IMR-90 (cell line): ENCODE data around the gene S1PR3. TPM values are rescaled to one million over a fixed set of nuclear protein-coding genes. Genes with fewer than 3 reads are reported as not detected.

Source experiments
- ATAC-seq: fragments of 200-7000 bp; cut with Tn5 transposase; 2 replicates; pipeline ENCODE4 v1.9.1; 2020; ENCODE audit warnings: low read depth, mild to moderate bottlenecking, moderate library complexity
- BruUV-seq: library from RNA; stranded (reverse); fragments of 400-500 nt; replicated peaks from 2 replicates; lab custom pipeline; 2021; lab: Mats Ljungman, UMichigan
- CTCF ChIA-PET: fragments of 300-600 bp; formaldehyde crosslinking; extraction: SDS; loops from one replicate; lab custom pipeline; 2021; ENCODE audit warnings: antibody characterized with exemption; lab: Yijun Ruan, JAX
- POLR2A ChIA-PET: fragments of 300-600 bp; sonication (Branson Sonifier 250); formaldehyde crosslinking; loops from one replicate; lab custom pipeline; 2022; ENCODE audit warnings: antibody characterized with exemption; ENCODE audit not compliant: unreplicated experiment; lab: Charles Lee
- DNase-seq: peaks from one replicate; pipeline ENCODE4 v3.0.0; 2013
- H2AFZ ChIP-seq: replicated peaks from 2 replicates; pipeline ENCODE3; 2013; ENCODE audit warnings: low read length, mild to moderate bottlenecking; ENCODE audit not compliant: poor library complexity
- H2AK5ac ChIP-seq: 2 replicates; pipeline ENCODE4 v1.6.1; 2013; ENCODE audit warnings: low read depth, low read length, inconsistent platforms
- H2AK9ac ChIP-seq: replicated peaks from 2 replicates; pipeline ENCODE3; 2013; ENCODE audit warnings: mild to moderate bottlenecking, low read depth, low read length, moderate library complexity; ENCODE audit not compliant: poor library complexity
- H2BK120ac ChIP-seq: 2 replicates; pipeline ENCODE4 v1.6.1; 2013; ENCODE audit warnings: low read depth, low read length, inconsistent platforms
- H2BK15ac ChIP-seq: 3 replicates; pipeline ENCODE4 v1.6.1; 2013; ENCODE audit warnings: low read depth, low read length, inconsistent platforms
- H2BK20ac ChIP-seq: 2 replicates; pipeline ENCODE4 v1.6.1; 2013; ENCODE audit warnings: low read depth, mild to moderate bottlenecking, inconsistent platforms, low read length, moderate library complexity
- H2BK5ac ChIP-seq: 2 replicates; pipeline ENCODE4 v1.6.1; 2013; ENCODE audit warnings: mild to moderate bottlenecking, low read depth, low read length, inconsistent platforms; ENCODE audit not compliant: poor library complexity, severe bottlenecking
- H3K14ac ChIP-seq: replicated peaks from 2 replicates; pipeline ENCODE4 v1.6.1; 2013; ENCODE audit warnings: low read depth, low read length, inconsistent platforms
- H3K18ac ChIP-seq: 2 replicates; pipeline ENCODE4 v1.6.1; 2013; ENCODE audit warnings: low read depth, low read length, control low read depth
- H3K23ac ChIP-seq: 2 replicates; pipeline ENCODE4 v1.6.1; 2013; ENCODE audit warnings: low read depth, low read length, inconsistent platforms
- H3K27ac ChIP-seq: 2 replicates; pipeline ENCODE4 v1.5.1; 2013; ENCODE audit warnings: mild to moderate bottlenecking, control low read depth, low read length; ENCODE audit not compliant: insufficient read depth
- H3K27me3 ChIP-seq: 2 replicates; pipeline ENCODE4 v1.6.1; 2013; ENCODE audit warnings: low read length; ENCODE audit not compliant: control insufficient read depth, insufficient read depth
- H3K36me3 ChIP-seq: 2 replicates; pipeline ENCODE4 v1.6.1; 2013; ENCODE audit warnings: low read length, mixed read lengths; ENCODE audit not compliant: control insufficient read depth, insufficient read depth
- H3K4ac ChIP-seq: 2 replicates; pipeline ENCODE4 v1.6.1; 2013; ENCODE audit warnings: low read depth, low read length, inconsistent platforms
- H3K4me1 ChIP-seq: 2 replicates; pipeline ENCODE4 v1.6.1; 2013; ENCODE audit warnings: low read length, mixed read lengths; ENCODE audit not compliant: control insufficient read depth, insufficient read depth
- H3K4me2 ChIP-seq: 2 replicates; pipeline ENCODE4 v1.6.1; 2013; ENCODE audit warnings: low read depth, mild to moderate bottlenecking, control low read depth, low read length, moderate library complexity
- H3K4me3 ChIP-seq: 2 replicates; pipeline ENCODE4 v1.5.1; 2013; ENCODE audit warnings: low read depth, mild to moderate bottlenecking, control low read depth, low read length, moderate library complexity; ENCODE audit not compliant: insufficient read depth
- H3K56ac ChIP-seq: 2 replicates; pipeline ENCODE4 v1.6.1; 2013; ENCODE audit warnings: low read length, inconsistent platforms; ENCODE audit not compliant: insufficient read depth; ENCODE audit errors: extremely low read depth
- H3K79me1 ChIP-seq, 2 experiments: 2 replicates each; pipeline ENCODE4 v1.6.1; 2013; ENCODE audit warnings: low read length in 2 of 2, inconsistent platforms in 1 of 2, low read depth in 1 of 2
- H3K9ac ChIP-seq: 2 replicates; pipeline ENCODE4 v1.6.1; 2013; ENCODE audit warnings: low read depth, low read length, control low read depth
- H3K9me1 ChIP-seq: 2 replicates; pipeline ENCODE4 v1.6.1; 2013; ENCODE audit warnings: low read length, inconsistent platforms; ENCODE audit not compliant: insufficient read depth
- H3K9me3 ChIP-seq: 2 replicates; pipeline ENCODE4 v1.6.1; 2013; ENCODE audit warnings: low read length; ENCODE audit not compliant: control insufficient read depth, insufficient read depth
- H4K20me1 ChIP-seq: 2 replicates; pipeline ENCODE4 v1.6.1; 2013; ENCODE audit warnings: low read length, inconsistent platforms; ENCODE audit not compliant: insufficient read depth
- H4K5ac ChIP-seq: 2 replicates; pipeline ENCODE4 v1.6.1; 2013; ENCODE audit warnings: mild to moderate bottlenecking, low read depth, low read length, control low read depth
- H4K8ac ChIP-seq, 2 experiments: 2 replicates each; pipeline ENCODE4 v1.6.1; 2013; ENCODE audit warnings: low read depth in 2 of 2, low read length in 2 of 2, control low read depth in 1 of 2, inconsistent platforms in 1 of 2
- H4K91ac ChIP-seq: 2 replicates; pipeline ENCODE4 v1.6.1; 2013; ENCODE audit warnings: low read depth, low read length, inconsistent platforms; ENCODE audit not compliant: insufficient read depth
- BHLHE40 ChIP-seq: fragments of 150-350 bp; IDR thresholded peaks from 2 replicates; pipeline ENCODE4 v1.6.1; 2016; ENCODE audit warnings: mild to moderate bottlenecking, low read depth, low read length
- CEBPB ChIP-seq: IDR thresholded peaks from 2 replicates; pipeline ENCODE4 v1.6.1; 2012; ENCODE audit warnings: low read depth, low read length, improper control_type of control experiment
- CHD1 ChIP-seq: IDR thresholded peaks from 2 replicates; pipeline ENCODE4 v1.6.1; 2012; ENCODE audit warnings: low read depth, low read length, improper control_type of control experiment
- ELK1 ChIP-seq: fragments of 150-350 bp; IDR thresholded peaks from 2 replicates; pipeline ENCODE4 v1.6.1; 2016; ENCODE audit warnings: low read depth, mild to moderate bottlenecking, low read length, moderate library complexity, borderline replicate concordance
- FOS ChIP-seq: fragments of 150-350 bp; IDR thresholded peaks from 2 replicates; pipeline ENCODE4 v1.6.1; 2016; ENCODE audit warnings: low read depth, low read length
- MAFK ChIP-seq: IDR thresholded peaks from 2 replicates; pipeline ENCODE4 v1.6.1; 2012; ENCODE audit warnings: low read depth, low read length, improper control_type of control experiment
- MAZ ChIP-seq: IDR thresholded peaks from 2 replicates; pipeline ENCODE4 v1.6.1; 2012; ENCODE audit warnings: low read depth, mild to moderate bottlenecking, low read length, improper control_type of control experiment, moderate library complexity, borderline replicate concordance
- MXI1 ChIP-seq: IDR thresholded peaks from 2 replicates; pipeline ENCODE4 v1.6.1; 2012; ENCODE audit warnings: low read depth, mild to moderate bottlenecking, low read length, moderate library complexity, borderline replicate concordance
- NFE2L2 ChIP-seq: fragments of 150-350 bp; IDR thresholded peaks from 2 replicates; pipeline ENCODE4 v1.6.1; 2016; ENCODE audit warnings: low read depth, mild to moderate bottlenecking, low read length
- POLR2A ChIP-seq: IDR thresholded peaks from 2 replicates; pipeline ENCODE4 v1.6.1; 2012; ENCODE audit warnings: mild to moderate bottlenecking, low read depth, low read length
- RAD21 ChIP-seq: IDR thresholded peaks from 2 replicates; pipeline ENCODE4 v1.6.1; 2012; ENCODE audit warnings: low read length, improper control_type of control experiment
- RCOR1 ChIP-seq: IDR thresholded peaks from 2 replicates; pipeline ENCODE4 v1.6.1; 2012; ENCODE audit warnings: mild to moderate bottlenecking, low read length, improper control_type of control experiment; ENCODE audit not compliant: insufficient replicate concordance
- RFX5 ChIP-seq: IDR thresholded peaks from 2 replicates; pipeline ENCODE4 v1.8.0; 2012; ENCODE audit warnings: low read depth, mild to moderate bottlenecking, low read length, moderate library complexity
- SMC3 ChIP-seq: fragments of 150-350 bp; IDR thresholded peaks from 2 replicates; pipeline ENCODE4 v1.6.1; 2016; ENCODE audit warnings: low read depth, mild to moderate bottlenecking, antibody characterized with exemption, low read length, moderate library complexity
- USF2 ChIP-seq: fragments of 150-350 bp; IDR thresholded peaks from 2 replicates; pipeline ENCODE4 v1.6.1; 2017; ENCODE audit warnings: mild to moderate bottlenecking, antibody characterized with exemption, low read length, low read depth
- WGBS, 2 experiments: methylation state at CpG; one replicate each; pipeline versions ENCODE4 v1.1.5 to v1.1.7; 2013; ENCODE audit warnings: missing lambda C conversion rate in 2 of 2; ENCODE audit not compliant: insufficient read length in 1 of 2; ENCODE audit errors: extremely low coverage in 2 of 2; 5-methylcytosine and 5-hydroxymethylcytosine counted together
- dilution Hi-C: fragments of 300-500 bp; cut with HindIII; formaldehyde crosslinking; loops from one replicate; pipeline ENCODE4 v1.14.3; 2018; ENCODE audit warnings: low sequenced_read_pairs; ENCODE audit not compliant: unreplicated experiment
- in situ Hi-C: fragments of 300-500 bp; cut with MboI; formaldehyde crosslinking; loops from 3 replicates; pipeline ENCODE4 v1.14.3; 2019; ENCODE audit warnings: low sequenced_read_pairs, inconsistent platforms, mixed read lengths
- intact Hi-C: fragments of 100-400 bp; cut with micrococcal nuclease; formaldehyde crosslinking; loops from 2 replicates; pipeline ENCODE4 v1.10.0; 2022
- polyA plus RNA-seq, 3 experiments: library from polyadenylated mRNA; depleted of rRNA; stranded (reverse); fragments of >200 nt; gene quantifications; 2 replicates each; pipeline ENCODE4 v1.2.3, GENCODE V29; 2012; ENCODE audit warnings: low replicate concordance in 1 of 3
- total RNA-seq: library from RNA; depleted of rRNA; stranded (reverse); fragments of >200 nt; gene quantifications from 2 replicates; pipeline ENCODE4 v1.2.3, GENCODE V29; 2012
- TF ChIP-seq, protein P1 (sequence below): conservative IDR thresholded peaks from 2 replicates; pipeline ENCODE4 v1.5.1; 2012; ENCODE audit warnings: mild to moderate bottlenecking, low read depth, low read length, improper control_type of control experiment

S1PR3 gene
- total and polyA plus RNA-seq, 2 of the 4 experiments (the other 2 are of a cell fraction): 28.4 to 28.7 TPM

- Histone ChIP-seq H3K27ac (no peak overlapping the region), H4K20me1 (no peaks in the 10 kb centered on the region), H3K79me1 (no peaks in the 10 kb centered on the region), H3K56ac (no peak overlapping the region), H3K9ac (no peak overlapping the region), H3K4ac (no peak overlapping the region), H4K8ac (no peak overlapping the region), H3K9me1 (no peaks in the 10 kb centered on the region), H4K5ac (no peak overlapping the region), H2BK15ac (no peak overlapping the region), H2AK5ac (no peak overlapping the region), H3K9me3 (no peaks in the 10 kb centered on the region), H2AK9ac (no peak overlapping the region), H3K23ac (no peak overlapping the region), H4K91ac (no peak overlapping the region), H2AFZ (no peak overlapping the region), H3K4me3 (no peak overlapping the region), H2BK120ac (no peak overlapping the region), H2BK5ac (no peak overlapping the region), H3K27me3 (no peaks in the 10 kb centered on the region; the same call in 1 of the 2 replicates), H3K14ac (no peak overlapping the region), H3K4me2 (no peak overlapping the region), H3K4me1 (peaks cover 2% of the 10 kb centered on the region; the same call in 1 of the 2 replicates), H3K36me3 (no peaks in the 10 kb centered on the region), H3K18ac (no peak overlapping the region), H2BK20ac (no peak overlapping the region)
- DNase-seq (no peak), ATAC-seq (no peak)
- WGBS, 2 experiments: 80% methylated on average over 1 of the region's 2 CpGs; no CpG with 5 or more reads in 1 of the 2 experiments
- intact Hi-C loops (no loop called here), in situ Hi-C loops (no loop called here), dilution Hi-C loops (loop anchor here (25.0 kb wide), 1 partner anchor 347 kb away; no protein-coding TSS in a partner anchor)
- POLR2A ChIA-PET: no interaction called here
- no TSS peak for BruUV-seq
- CTCF ChIA-PET: no interaction called here
- TF ChIP-seq MAFK (no peak), ELK1 (no peak), BHLHE40 (no peak), RFX5 (no peak), POLR2A (no peak), MXI1 (no peak), RCOR1 (no peak), RAD21 (no peak), CEBPB (no peak), USF2 (no peak), SMC3 (no peak), NFE2L2 (no peak), CHD1 (no peak), MAZ (no peak), FOS (no peak)
- TF ChIP-seq, protein P1, sequence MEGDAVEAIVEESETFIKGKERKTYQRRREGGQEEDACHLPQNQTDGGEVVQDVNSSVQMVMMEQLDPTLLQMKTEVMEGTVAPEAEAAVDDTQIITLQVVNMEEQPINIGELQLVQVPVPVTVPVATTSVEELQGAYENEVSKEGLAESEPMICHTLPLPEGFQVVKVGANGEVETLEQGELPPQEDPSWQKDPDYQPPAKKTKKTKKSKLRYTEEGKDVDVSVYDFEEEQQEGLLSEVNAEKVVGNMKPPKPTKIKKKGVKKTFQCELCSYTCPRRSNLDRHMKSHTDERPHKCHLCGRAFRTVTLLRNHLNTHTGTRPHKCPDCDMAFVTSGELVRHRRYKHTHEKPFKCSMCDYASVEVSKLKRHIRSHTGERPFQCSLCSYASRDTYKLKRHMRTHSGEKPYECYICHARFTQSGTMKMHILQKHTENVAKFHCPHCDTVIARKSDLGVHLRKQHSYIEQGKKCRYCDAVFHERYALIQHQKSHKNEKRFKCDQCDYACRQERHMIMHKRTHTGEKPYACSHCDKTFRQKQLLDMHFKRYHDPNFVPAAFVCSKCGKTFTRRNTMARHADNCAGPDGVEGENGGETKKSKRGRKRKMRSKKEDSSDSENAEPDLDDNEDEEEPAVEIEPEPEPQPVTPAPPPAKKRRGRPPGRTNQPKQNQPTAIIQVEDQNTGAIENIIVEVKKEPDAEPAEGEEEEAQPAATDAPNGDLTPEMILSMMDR: no peak
These were observed 7.3 kb upstream of the S1PR3 start for GRCh38 chr9:88983865-88984542.
